Right lobe of liver (tissue), 4 donors: ENCODE results near the gene PHF20.

Experiments
- POLR2A ChIP-seq: fragments of 450-650 bp; IDR thresholded peaks from one replicate; pipeline ENCODE4 v1.6.1; 2017; ENCODE audit warnings: antibody characterized with exemption, mild to moderate bottlenecking
- TF ChIP-seq, protein P1 (sequence below), 4 donors: fragments of 200-600 bp in 3 of 4; fragments of 450-650 bp in 1 of 4; IDR thresholded peaks; one replicate each; pipeline versions ENCODE4 v1.5.1 to v1.8.0; 2016 to 2022; ENCODE audit warnings: antibody characterized with exemption in 4 of 4, mild to moderate bottlenecking in 2 of 4
- donor health status: DM: no; HTN: no; CAD: no.
- donor health status: DM: no; HTN: no; CAD: no.
- donor health status: DM: no; HTN: yes; CAD: no.

DNA sequence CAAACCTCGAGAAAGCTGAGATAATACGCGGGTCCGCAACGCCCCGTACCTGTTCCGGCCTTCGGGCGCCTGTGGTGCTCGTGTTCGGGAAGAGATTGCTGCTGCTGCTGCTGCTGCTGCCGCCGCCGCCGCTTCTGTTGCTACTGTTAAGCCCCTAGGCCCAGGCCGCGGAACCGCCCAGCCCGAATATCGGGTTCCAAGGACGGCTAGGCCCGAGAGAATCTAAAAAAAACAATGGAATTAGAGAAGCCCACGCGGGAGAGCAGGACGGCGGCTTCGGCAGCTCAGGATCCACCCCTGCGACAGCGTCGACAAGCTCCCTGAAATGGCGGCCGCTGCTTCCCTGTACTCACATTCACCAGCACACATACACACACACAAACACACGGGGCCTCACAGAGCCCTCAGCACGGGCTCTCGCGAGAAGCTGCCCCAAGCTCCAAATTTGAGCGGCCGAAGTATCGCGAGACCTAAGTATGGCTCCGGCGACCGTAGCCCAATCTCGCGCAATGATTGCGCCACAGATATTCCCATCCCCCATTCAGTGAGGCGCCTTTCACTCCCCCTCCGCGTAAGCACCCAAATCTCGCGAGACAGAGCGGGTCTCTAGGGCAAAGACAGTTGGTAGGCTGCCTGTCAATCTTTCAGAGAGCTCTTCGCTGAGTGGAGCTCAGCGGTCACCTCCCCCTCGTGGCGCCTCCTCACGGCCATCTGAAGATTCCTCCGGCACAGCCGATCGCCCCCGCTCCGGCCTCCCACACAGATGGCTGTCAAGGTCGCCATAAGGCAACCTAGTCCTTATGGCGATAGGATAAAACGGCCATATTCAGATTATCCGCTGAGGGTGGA lies 29.7 kb upstream of the PHF20 start, which contains the start of gene RBM39:
- TF ChIP-seq, protein P1, sequence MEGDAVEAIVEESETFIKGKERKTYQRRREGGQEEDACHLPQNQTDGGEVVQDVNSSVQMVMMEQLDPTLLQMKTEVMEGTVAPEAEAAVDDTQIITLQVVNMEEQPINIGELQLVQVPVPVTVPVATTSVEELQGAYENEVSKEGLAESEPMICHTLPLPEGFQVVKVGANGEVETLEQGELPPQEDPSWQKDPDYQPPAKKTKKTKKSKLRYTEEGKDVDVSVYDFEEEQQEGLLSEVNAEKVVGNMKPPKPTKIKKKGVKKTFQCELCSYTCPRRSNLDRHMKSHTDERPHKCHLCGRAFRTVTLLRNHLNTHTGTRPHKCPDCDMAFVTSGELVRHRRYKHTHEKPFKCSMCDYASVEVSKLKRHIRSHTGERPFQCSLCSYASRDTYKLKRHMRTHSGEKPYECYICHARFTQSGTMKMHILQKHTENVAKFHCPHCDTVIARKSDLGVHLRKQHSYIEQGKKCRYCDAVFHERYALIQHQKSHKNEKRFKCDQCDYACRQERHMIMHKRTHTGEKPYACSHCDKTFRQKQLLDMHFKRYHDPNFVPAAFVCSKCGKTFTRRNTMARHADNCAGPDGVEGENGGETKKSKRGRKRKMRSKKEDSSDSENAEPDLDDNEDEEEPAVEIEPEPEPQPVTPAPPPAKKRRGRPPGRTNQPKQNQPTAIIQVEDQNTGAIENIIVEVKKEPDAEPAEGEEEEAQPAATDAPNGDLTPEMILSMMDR (IDR thresholded peaks at IDR 0.05), result peak; percentile 30 to 58 (median 46)
- peak; percentile 96 for TF ChIP-seq POLR2A
